Smooth muscle cell (in vitro differentiated cells): ENCODE data around the gene PTPRU. TPM values are rescaled to one million over a fixed set of nuclear protein-coding genes. Genes with fewer than 3 reads are reported as not detected.

ENCODE experiments used
- DNase-seq: peaks from one replicate; lab custom pipeline; 2025; ENCODE audit not compliant: unreplicated experiment; lab: John Stamatoyannopoulos, UW
- H2AFZ ChIP-seq: fragments of 200-600 bp; sonication (generic); 2 replicates; pipeline ENCODE4 v1.6.0; 2016; ENCODE audit warnings: antibody characterized with exemption, low read depth, mild to moderate bottlenecking
- H3F3A ChIP-seq: fragments of 200-600 bp; sonication (generic); 2 replicates; pipeline ENCODE4 v1.6.0; 2017; ENCODE audit warnings: antibody characterized with exemption, low read depth
- H3K27ac ChIP-seq: fragments of 200-600 bp; sonication (generic); 2 replicates; pipeline ENCODE4 v1.5.1; 2016; ENCODE audit warnings: low read depth, mild to moderate bottlenecking
- H3K27me3 ChIP-seq: fragments of 200-600 bp; sonication (generic); 2 replicates; pipeline ENCODE4 v1.6.1; 2016; ENCODE audit warnings: low read depth, mild to moderate bottlenecking
- H3K36me3 ChIP-seq: fragments of 200-600 bp; sonication (generic); 2 replicates; pipeline ENCODE4 v1.5.1; 2016; ENCODE audit warnings: low read depth
- H3K4me1 ChIP-seq: fragments of 200-600 bp; sonication (generic); 2 replicates; pipeline ENCODE4 v1.5.1; 2016; ENCODE audit warnings: low read depth
- H3K4me2 ChIP-seq: fragments of 200-600 bp; sonication (generic); 2 replicates; pipeline ENCODE4 v1.6.0; 2016; ENCODE audit warnings: mild to moderate bottlenecking
- H3K4me3 ChIP-seq: fragments of 200-600 bp; sonication (generic); 2 replicates; pipeline ENCODE4 v1.5.1; 2016; ENCODE audit warnings: mild to moderate bottlenecking
- H3K79me2 ChIP-seq: fragments of 200-600 bp; sonication (generic); 2 replicates; pipeline ENCODE4 v1.6.0; 2016; ENCODE audit warnings: low read depth, mild to moderate bottlenecking
- H3K9ac ChIP-seq: fragments of 200-600 bp; sonication (generic); 2 replicates; pipeline ENCODE4 v1.6.0; 2016; ENCODE audit warnings: low read depth
- H3K9me3 ChIP-seq: fragments of 200-600 bp; sonication (generic); replicated peaks from 2 replicates; pipeline ENCODE4 v1.5.1; 2016; ENCODE audit warnings: low read depth
- H4K20me1 ChIP-seq: fragments of 200-600 bp; sonication (generic); 2 replicates; pipeline ENCODE4 v1.6.0; 2016; ENCODE audit warnings: low read depth
- CTCF ChIP-seq: fragments of 200-600 bp; sonication (generic); IDR thresholded peaks from 2 replicates; pipeline ENCODE4 v1.5.1; 2017; ENCODE audit warnings: borderline replicate concordance, mild to moderate bottlenecking, antibody characterized with exemption; ENCODE audit not compliant: insufficient read depth, poor library complexity, severe bottlenecking
- WGBS: methylation state at CpG from one replicate; pipeline ENCODE4 v1.1.7; 2016; ENCODE audit warnings: low lambda C conversion rate; 5-methylcytosine and 5-hydroxymethylcytosine counted together
- polyA plus RNA-seq: library from polyadenylated mRNA; unstranded; fragments of >200 nt; fragmentation: Nextera tagmentation; extraction: Ambion mirVana; gene quantifications from 2 replicates; pipeline ENCODE4 v1.2.1, GENCODE V29; 2016
- total RNA-seq: library from RNA; depleted of rRNA; stranded (reverse); fragments of >200 nt; gene quantifications from 2 replicates; pipeline ENCODE4 v1.2.3, GENCODE V29; 2014

The PTPRU gene
- total and polyA plus RNA-seq, 2 experiments from 2014 or later: 41.1 to 67.8 TPM

- no peak overlapping the region for H3K27ac ChIP-seq
- no peak for DNase-seq
- no peaks in the 10 kb centered on the region for H3F3A ChIP-seq
- H4K20me1 ChIP-seq: no peaks in the 10 kb centered on the region
- H3K9ac ChIP-seq: no peak overlapping the region
- H3K4me3 ChIP-seq: no peak overlapping the region
- no peak overlapping the region for H2AFZ ChIP-seq
- no peaks in the 10 kb centered on the region for H3K9me3 ChIP-seq
- WGBS: 86% methylated on average over 7 of the region's 7 CpGs
- no peaks in the 10 kb centered on the region for H3K79me2 ChIP-seq
- TF ChIP-seq CTCF: no peak
- H3K4me1 ChIP-seq: no peaks in the 10 kb centered on the region
- H3K4me2 ChIP-seq: no peak overlapping the region
- no peaks in the 10 kb centered on the region for H3K36me3 ChIP-seq
- H3K27me3 ChIP-seq: peaks cover 27% of the 10 kb centered on the region
These were observed 106.0 kb downstream of the PTPRU start for GRCh38 chr1:29342351-29342750.

- Histone ChIP-seq H3K9me3 (no peaks in the 10 kb centered on the region), H3K4me1 (no peaks in the 10 kb centered on the region), H3K36me3 (no peaks in the 10 kb centered on the region), H3K79me2 (no peaks in the 10 kb centered on the region), H3K9ac (no peak overlapping the region), H3K27me3 (peaks cover 27% of the 10 kb centered on the region), H3F3A (no peaks in the 10 kb centered on the region), H3K4me3 (no peak overlapping the region), H2AFZ (no peak overlapping the region), H3K27ac (no peak overlapping the region), H3K4me2 (no peak overlapping the region), H4K20me1 (no peaks in the 10 kb centered on the region)
- 72% methylated on average over 2 of the region's 2 CpGs for WGBS
- DNase-seq: no peak
- no peak for TF ChIP-seq CTCF
These were observed 106.7 kb downstream of the PTPRU start for GRCh38 chr1:29342983-29343382.

- Histone ChIP-seq H3K4me3 (no peak overlapping the region), H3K4me2 (no peak overlapping the region), H3K27ac (no peak overlapping the region), H3K27me3 (peaks cover 27% of the 10 kb centered on the region), H4K20me1 (no peaks in the 10 kb centered on the region), H3K9ac (no peak overlapping the region), H3K36me3 (no peaks in the 10 kb centered on the region), H3K79me2 (no peaks in the 10 kb centered on the region), H3K9me3 (no peaks in the 10 kb centered on the region), H2AFZ (no peak overlapping the region), H3F3A (no peaks in the 10 kb centered on the region), H3K4me1 (no peaks in the 10 kb centered on the region)
- TF ChIP-seq CTCF: no peak
- 81% methylated on average over 4 of the region's 4 CpGs for WGBS
- DNase-seq: no peak
These were observed 107.2 kb downstream of the PTPRU start for GRCh38 chr1:29343476-29343875.

- Histone ChIP-seq H3F3A (no peaks in the 10 kb centered on the region), H3K9me3 (no peaks in the 10 kb centered on the region), H3K36me3 (no peaks in the 10 kb centered on the region), H3K4me3 (no peak overlapping the region), H3K79me2 (no peaks in the 10 kb centered on the region), H3K27me3 (peaks cover 27% of the 10 kb centered on the region), H2AFZ (no peak overlapping the region), H3K27ac (no peak overlapping the region), H3K4me1 (no peaks in the 10 kb centered on the region), H3K4me2 (no peak overlapping the region), H4K20me1 (no peaks in the 10 kb centered on the region), H3K9ac (no peak overlapping the region)
- no peak for DNase-seq
- no peak for TF ChIP-seq CTCF
- 83% methylated on average over 10 of the region's 10 CpGs for WGBS
These were observed 107.6 kb downstream of the PTPRU start for GRCh38 chr1:29343908-29344307.
